ENCODE measurements around the gene ABCA5.

GRCh38 chr17:69227541-69227940, 99.4 kb downstream of the ABCA5 start:
- TF ChIP-seq CTCF (IDR thresholded peaks at IDR 0.05; ENCODE audit: low read depth, low read length) = no peak
- TF ChIP-seq POLR2A (IDR thresholded peaks at IDR 0.05; ENCODE audit: extremely low read depth, insufficient read length) = no peak
